Fibroblast of skin of right biceps (primary cell): ENCODE measurements around the gene DTX1.
A peak's percentile ranks its signal among the peaks of the same experiment; 100 is the strongest.

Experiments
- DNase-seq: peaks from one replicate; pipeline ENCODE4 v3.0.0-alpha.2; 2013

Gene DTX1

DNA sequence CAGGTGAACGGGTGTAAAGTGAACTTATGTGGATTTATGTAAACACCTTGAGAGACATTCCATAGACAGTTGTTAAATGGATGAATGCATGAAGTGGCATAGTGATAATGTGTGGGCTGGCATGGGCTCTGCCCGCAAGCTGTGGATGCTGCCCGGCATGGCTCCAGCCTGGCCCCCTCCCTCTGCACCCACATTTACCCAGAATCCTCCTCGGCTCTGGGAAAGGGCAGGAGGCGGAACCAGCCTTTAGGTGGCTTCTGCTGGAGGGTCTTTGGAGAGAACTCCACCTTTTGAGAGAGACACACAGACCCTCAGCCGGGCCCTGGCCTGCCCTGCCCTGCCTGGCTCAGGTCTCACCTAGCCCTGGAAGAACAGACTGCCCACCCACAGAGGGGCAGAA is 60.3 kb downstream of the DTX1 start:
- DNase-seq: no peak

- peak; percentile 15 for DNase-seq
Measured at GRCh38 chr12:113117684-113118083, 61.2 kb downstream of the DTX1 start.

DNA sequence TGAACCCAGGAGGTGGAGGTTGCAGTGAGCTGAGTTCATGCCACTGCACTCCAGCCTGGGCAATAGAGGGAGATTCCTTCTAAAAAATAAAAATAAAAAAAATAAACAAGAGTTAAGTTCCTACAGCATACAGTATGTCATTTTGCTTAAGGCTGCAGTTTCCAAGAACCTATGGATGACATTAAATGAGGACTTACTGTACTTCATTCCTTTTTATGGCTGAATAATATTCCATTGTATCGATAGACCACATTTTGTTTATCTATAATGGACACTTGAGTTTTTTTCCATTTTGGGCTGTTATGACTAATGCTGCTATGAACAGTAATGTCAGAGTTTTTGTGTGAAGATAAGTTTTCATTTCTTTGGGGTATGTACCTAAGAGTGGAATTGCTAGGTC is 61.6 kb downstream of the DTX1 start:
- no peak for DNase-seq

DNA sequence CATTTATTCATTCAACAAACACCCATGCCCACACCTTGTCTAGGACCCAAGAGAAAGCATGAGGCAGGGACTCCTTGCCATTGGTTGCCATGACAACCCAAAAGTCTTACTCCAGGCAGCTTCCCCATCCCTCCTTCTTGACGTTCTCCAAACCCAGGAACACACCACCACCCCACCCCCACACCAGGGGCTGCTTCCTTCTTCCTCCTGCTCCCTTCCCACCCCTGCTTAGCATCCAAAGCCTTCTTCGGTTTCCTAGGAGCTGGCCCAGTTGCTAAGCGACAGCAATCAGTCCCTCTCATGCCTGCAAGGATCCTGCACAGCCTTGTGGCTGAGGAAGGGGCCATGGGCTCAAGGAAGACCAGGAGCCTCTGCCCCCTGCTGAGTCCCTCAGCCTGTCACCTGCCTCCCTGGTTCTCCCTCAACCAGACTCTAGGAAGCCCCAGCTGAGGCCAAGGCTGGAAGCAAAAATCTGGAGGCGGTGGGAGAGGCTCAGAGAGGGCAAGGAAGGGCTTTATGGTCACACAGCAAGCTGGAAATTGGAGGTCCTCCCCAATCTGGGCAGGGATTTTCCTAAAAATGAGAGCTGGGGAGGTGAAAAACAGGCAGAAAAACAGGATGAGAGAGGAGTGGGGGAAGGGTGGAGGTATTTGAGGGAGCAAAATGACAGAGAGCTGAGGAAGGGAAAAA is 63.6 kb downstream of the DTX1 start:
- no peak for DNase-seq

DNA sequence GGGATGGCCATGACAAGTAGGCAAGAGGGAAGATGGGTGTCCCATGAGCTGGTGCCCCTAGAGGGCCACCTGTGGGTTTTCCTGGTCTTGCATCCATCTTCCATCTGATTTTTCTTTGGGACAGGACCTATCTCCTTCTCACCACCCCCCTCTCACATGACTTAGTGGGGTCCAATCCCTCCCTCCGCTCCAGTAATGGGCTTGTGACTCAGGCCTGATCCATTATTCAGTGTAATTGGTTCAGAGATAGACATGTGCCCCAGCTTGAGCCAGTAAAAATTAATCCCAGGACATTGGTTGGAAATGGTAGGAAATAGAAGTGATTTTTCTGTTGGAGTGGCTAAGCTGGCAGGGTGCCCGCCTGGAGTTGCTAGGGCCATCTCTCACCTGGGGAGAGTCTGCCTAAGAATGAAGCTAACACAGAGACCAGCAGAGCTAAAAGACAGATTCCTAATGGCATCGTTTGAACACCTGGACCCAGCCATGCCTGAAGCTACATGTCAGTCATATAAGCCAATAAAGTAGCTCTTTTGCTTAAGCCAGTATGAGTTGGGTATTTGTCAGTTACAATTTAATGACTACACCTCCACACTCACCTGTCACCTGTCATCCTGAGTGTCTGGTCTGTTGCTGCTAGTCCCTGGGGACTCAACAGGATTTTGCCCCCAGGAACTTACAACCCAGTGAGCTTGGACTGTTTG is 64.3 kb downstream of the DTX1 start:
- no peak for DNase-seq

GRCh38 chr12:113127791-113128199 is 71.3 kb downstream of the DTX1 start:
- no peak for DNase-seq

- DNase-seq: no peak
Measured at GRCh38 chr12:113128802-113129663, 72.5 kb downstream of the DTX1 start.

DNA sequence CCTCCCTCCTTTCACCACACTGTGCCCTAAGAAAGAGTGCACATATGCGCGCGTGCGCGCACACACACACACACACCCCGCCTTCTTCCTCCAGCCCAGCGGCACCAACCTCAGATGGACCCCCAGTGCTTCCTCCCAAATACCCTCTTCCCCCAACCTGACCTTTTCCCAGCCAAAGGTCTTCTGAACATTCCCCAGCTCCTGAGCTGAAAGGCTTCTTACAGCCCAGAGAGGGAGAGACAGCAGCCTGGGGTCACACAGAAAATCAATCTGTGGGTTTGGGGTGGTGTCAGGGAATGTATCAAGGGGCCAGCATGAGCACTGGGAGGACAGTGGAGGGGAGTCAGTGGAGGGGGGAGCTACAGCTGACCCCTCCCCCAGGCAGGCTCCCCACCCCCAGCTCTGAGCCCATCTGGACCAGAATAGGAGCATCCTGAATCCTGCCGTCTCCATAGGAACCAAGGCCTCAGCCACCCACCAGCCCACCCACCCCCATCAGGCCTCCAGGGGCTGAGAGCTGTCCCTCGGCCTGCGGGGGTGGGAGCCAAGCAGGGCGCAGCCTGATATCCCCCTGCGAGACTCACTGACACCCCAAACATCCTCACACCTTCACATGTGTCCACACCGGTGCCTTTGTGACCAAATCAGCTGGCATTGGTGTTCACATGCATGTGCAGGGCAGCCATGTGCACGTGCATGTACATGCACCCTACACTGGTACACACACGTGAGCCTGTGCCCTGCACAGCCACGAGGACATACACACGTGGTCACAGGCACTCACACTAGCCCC is 73.3 kb downstream of the DTX1 start:
- no peak for DNase-seq

GRCh38 chr12:113130457-113131135 is 74.1 kb downstream of the DTX1 start:
- DNase-seq: no peak

GRCh38 chr12:113131556-113131955 is 75.0 kb downstream of the DTX1 start:
- DNase-seq: no peak

- no peak for DNase-seq
Measured at GRCh38 chr12:113133036-113133435, 76.5 kb downstream of the DTX1 start.

DNA sequence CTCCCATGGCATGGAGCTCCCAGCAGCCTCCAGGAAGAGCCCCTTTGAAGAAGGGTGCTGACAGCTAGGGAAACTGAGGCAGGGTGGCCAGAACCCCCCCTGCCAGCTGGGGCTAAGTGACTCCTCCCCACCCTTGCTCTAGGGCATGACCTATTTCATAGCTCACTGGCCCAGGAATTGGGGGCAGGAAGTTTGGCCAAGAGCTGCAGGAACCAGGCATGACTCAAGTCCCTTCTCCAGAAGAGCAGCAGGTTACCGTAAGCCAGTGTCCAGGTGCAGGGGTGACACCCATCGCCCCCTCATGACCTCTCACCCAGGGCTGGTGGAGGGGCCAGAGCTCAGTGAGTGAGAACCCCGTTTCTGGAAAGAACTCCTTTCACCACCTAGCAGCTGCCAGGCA is 77.1 kb downstream of the DTX1 start:
- DNase-seq: no peak

DNA sequence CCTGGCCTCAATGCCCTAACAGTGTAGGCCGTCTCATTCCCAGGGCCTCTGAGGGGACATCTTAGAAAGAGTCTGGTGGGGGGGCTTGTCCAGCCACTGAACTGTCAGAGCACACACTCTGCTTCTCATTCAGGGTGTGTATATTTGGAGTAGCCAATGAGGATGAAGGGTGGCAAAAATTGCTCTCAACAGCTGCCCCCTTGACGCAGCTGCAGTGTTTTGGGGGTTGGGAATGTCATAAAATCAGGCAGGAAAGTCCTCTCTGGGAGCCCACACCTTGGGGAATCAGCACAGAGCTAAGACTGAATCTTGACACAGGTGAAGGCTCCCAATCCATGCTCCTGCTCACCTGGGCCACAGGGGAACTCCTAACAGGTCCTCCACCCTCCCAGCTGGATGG is 77.5 kb downstream of the DTX1 start:
- no peak for DNase-seq

DNA sequence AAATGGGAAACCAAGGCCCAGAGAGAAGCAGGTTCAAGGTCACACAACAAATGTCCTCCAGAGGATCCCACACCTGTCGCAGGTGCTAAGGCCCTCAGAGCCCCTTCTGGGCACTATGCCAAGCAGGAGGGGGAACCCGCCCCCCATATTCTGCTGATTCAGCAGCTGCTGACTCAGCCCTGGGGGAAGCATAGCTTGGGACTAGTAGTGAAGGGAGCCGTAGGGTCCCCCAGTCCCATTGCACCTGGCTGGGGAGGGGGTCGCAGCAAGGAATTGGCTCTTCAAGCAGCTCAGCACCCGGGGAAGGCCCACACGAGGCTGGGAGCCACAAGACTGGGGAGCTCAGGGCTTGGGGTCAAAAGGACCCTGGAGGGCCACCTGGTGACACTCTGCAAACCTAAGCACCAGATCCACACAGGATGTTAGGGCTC is 78.0 kb downstream of the DTX1 start:
- DNase-seq: no peak

- DNase-seq: no peak
Measured at GRCh38 chr12:113135178-113136127, 78.9 kb downstream of the DTX1 start, which contains the start of gene RASAL1. Gene RASAL1 (minus strand): TSS chr12:113135761. CDS start chr12:113135462, 299 bp downstream.

DNA sequence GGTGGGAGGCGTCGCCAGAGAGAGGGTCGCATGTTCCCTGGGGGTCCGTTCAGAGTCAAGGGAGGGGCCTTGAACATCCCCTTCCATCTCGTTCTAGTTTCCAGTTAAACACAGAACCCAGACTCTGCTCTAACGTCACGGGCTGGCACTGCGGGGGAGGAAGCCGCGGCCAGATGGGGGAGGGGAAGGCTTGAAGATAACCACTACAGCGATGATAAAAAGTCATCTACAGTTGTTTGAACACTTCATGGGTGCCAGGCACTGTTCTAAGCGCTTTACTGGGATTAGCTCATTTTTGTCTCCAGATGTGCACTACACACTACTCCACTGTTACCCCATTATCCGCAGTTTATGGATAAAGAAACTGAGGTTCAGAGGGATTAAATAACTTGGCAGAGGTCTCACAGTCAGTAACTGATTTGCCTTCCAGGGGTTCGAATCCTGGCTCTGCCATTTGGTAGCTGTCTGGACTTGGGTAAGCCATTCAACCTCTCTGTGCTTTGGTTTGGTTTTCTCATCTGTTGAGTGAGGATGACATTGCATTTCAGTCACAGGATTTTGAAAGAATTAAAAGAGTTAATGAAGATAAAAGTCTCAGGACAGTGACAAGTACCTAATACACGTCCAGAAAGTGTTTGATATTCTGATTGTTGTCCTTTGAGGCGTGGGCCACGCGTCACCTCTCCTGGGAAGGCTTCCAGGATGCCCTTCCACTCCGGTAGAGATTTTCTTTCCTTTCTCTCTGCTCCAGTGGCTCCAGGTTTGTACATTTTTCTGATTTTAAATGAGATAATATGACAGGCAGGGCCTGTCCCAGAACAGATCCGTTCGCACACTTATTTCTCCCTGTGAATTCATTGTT is 79.8 kb downstream of the DTX1 start:
- DNase-seq: no peak

DNA sequence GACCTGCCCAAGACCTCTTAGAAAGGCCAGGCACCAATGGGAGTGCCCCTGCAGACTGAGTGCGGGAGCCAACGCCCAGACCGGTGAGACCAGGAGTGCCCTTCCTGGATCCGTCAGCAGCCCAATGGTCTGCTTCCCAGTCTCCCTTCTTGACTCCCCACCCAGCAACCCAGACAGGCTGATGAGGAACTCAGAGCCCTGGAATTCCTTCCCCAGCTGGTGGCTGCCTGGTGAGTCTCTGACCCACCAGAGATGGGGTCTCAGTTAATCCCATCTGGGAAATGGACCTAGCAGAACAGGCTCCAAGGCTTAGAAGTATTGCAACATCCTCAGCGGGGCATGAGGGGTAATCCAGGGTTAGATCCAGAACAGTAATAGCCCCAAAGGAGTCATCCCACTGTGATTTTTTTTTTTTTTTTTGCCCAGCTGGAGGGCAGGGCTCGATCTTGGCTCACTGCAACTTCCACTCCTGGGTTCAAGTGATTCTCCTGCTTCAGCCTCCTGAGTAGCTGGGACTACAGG is 80.5 kb downstream of the DTX1 start:
- DNase-seq: no peak

- DNase-seq: no peak
Measured at GRCh38 chr12:113137861-113138783, 81.6 kb downstream of the DTX1 start.

- DNase-seq: no peak
Measured at GRCh38 chr12:113138826-113139225, 82.3 kb downstream of the DTX1 start.
